Common myeloid progenitor, CD34-positive (primary cell): ENCODE data around the gene LAMA5.

Experiments used
- CTCF ChIA-PET: fragments of 350-600 bp; sonication (Branson Sonifier 250); formaldehyde crosslinking; loops from one replicate; lab custom pipeline; 2021; ENCODE audit warnings: antibody characterized with exemption; lab: Charles Lee
- POLR2A ChIA-PET: fragments of 350-600 bp; sonication (Branson Sonifier 250); formaldehyde crosslinking; loops from one replicate; lab custom pipeline; 2021; ENCODE audit warnings: antibody characterized with exemption; lab: Charles Lee
- DNase-seq, 3 donors: peaks; one replicate each; pipeline versions ENCODE4 v3.0.0 to v3.0.0-alpha.2; 2013
- H3K27ac ChIP-seq, 2 experiments: 1 replicate in 1 of 2; 2 replicates in 1 of 2; pipeline ENCODE4 v1.7.0; 2013; ENCODE audit warnings: inconsistent platforms in 2 of 2, low read length in 2 of 2, mild to moderate bottlenecking in 2 of 2, low read depth in 1 of 2, moderate library complexity in 1 of 2; ENCODE audit not compliant: severe bottlenecking in 2 of 2, insufficient read depth in 1 of 2, poor library complexity in 1 of 2
- H3K27me3 ChIP-seq, 5 experiments: replicated peaks in 2 of 5; 1 replicate in 3 of 5; 2 replicates in 2 of 5; pipeline versions ENCODE4 v1.6.1 to v1.7.0; 2013; ENCODE audit warnings: low read length in 4 of 5, mild to moderate bottlenecking in 2 of 5, moderate library complexity in 2 of 5, inconsistent platforms in 1 of 5; ENCODE audit not compliant: insufficient read depth in 5 of 5, control insufficient read depth in 4 of 5
- H3K36me3 ChIP-seq, 4 experiments: 1 replicate in 2 of 4; 2 replicates in 2 of 4; pipeline versions ENCODE4 v1.6.1 to v1.7.0; 2013; ENCODE audit warnings: low read length in 3 of 4, control low read depth in 1 of 4, mild to moderate bottlenecking in 1 of 4; ENCODE audit not compliant: control insufficient read depth in 4 of 4, insufficient read depth in 4 of 4
- H3K4me1 ChIP-seq, 4 experiments: 1 replicate in 3 of 4; 2 replicates in 1 of 4; pipeline versions ENCODE4 v1.6.1 to v1.7.1; 2013; ENCODE audit warnings: low read length in 3 of 4, mild to moderate bottlenecking in 3 of 4, control low read depth in 1 of 4, inconsistent platforms in 1 of 4, moderate library complexity in 1 of 4; ENCODE audit not compliant: control insufficient read depth in 4 of 4, insufficient read depth in 4 of 4; ENCODE audit errors: control extremely low read depth in 1 of 4
- H3K4me3 ChIP-seq, 7 experiments: 1 replicate in 4 of 7; 2 replicates in 3 of 7; pipeline versions ENCODE4 v1.5.1 to v1.7.0; 2013; ENCODE audit warnings: mild to moderate bottlenecking in 7 of 7, low read length in 6 of 7, moderate library complexity in 6 of 7, inconsistent platforms in 2 of 7, low read depth in 2 of 7, control low read depth in 1 of 7; ENCODE audit not compliant: insufficient read depth in 4 of 7, control insufficient read depth in 1 of 7; ENCODE audit errors: extremely low read depth in 1 of 7
- H3K9me3 ChIP-seq, 5 experiments: 1 replicate in 4 of 5; 2 replicates in 1 of 5; pipeline versions ENCODE4 v1.6.1 to v1.7.1; 2013; ENCODE audit warnings: low read length in 4 of 5, mild to moderate bottlenecking in 2 of 5, inconsistent platforms in 1 of 5, low read depth in 1 of 5, moderate library complexity in 1 of 5; ENCODE audit not compliant: control insufficient read depth in 4 of 5, insufficient read depth in 2 of 5; ENCODE audit errors: control extremely low read depth in 1 of 5
- WGBS: methylation state at CpG from one replicate; pipeline ENCODE4 v1.1.5; 2013; ENCODE audit not compliant: insufficient coverage; 5-methylcytosine and 5-hydroxymethylcytosine counted together

The LAMA5 gene

DNA sequence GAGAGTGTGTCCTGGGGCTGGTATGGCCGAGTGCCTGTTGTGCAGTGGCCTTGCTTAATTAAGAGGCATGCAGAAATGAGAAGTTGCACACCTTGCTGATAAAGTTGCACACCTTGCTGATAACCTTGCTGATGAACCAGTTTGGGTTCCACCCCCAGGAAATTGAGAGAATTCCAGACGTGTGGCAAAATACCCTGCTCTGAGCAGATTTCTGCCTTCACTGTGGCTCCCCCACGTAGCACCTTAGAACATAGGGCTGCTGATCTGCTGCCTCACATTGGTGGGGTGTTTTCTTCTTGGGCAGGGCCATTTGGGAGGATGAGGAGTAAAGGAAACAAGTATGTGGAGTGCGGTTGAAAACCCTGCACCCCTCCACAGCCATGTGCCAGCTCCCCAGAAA lies 86.8 kb downstream of the LAMA5 start:
- WGBS = 100% methylated on average over 3 of the region's 4 CpGs
- POLR2A ChIA-PET = no interaction called here
- no peak for DNase-seq
- Histone ChIP-seq H3K36me3 (peaks cover 16 to 76% (median 48%) of the 10 kb centered on the region in 4 experiments), H3K27me3 (no peaks in the 10 kb centered on the region), H3K4me1 (no peaks in the 10 kb centered on the region), H3K9me3 (no peaks in the 10 kb centered on the region), H3K4me3 (no peak overlapping the region), H3K27ac (no peak overlapping the region)
- CTCF ChIA-PET = no interaction called here

DNA sequence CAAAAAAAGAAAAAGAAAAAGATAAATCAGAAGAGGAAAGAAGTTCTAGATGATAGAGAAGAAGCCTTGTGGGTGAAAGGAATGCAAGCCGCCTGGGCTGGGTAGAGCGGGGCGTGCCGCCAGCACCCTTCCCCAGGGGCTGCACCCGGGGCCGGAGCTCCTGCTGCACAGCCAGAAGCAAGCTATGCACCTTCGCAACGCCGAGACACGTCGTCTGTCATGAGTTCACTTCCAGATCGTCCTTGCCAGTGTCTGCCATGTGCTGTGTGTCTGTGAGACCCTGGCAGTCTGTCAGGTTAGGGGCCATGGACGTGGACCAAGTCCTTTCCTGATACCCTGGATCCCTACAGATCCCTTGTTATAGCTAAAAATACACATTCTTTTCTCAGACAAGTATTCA lies 89.9 kb downstream of the LAMA5 start:
- DNase-seq = no peak
- CTCF ChIA-PET = no interaction called here
- POLR2A ChIA-PET = no interaction called here
- peaks cover 23 to 73% (median 49%) of the 10 kb centered on the region in 4 experiments for H3K36me3 ChIP-seq
- H3K4me1 ChIP-seq = no peaks in the 10 kb centered on the region
- no peak overlapping the region for H3K27ac ChIP-seq
- no peaks in the 10 kb centered on the region for H3K9me3 ChIP-seq
- WGBS = 86% methylated on average over 13 of the region's 13 CpGs
- no peaks in the 10 kb centered on the region for H3K27me3 ChIP-seq
- no peak overlapping the region for H3K4me3 ChIP-seq

DNA sequence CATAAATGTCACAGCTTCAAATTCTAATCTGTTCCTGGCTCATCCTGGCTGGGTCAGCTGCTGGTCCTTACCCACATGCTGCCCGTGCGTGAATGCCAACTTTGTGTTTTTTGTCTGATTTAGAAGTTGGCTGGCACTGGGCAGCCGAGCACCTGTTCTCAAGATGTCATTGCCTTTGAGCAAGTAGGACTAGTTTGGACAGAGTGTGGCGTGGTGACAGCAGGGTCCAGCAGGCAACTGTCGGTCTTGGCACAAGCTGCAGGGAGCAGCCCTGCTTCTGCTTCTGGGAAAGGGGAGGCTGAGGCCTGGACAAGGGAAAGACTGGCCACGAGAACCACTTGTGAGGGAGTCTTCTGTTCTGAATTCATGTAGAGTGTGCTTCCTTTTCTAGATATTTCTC lies 90.7 kb downstream of the LAMA5 start:
- DNase-seq = no peak
- no peaks in the 10 kb centered on the region for H3K4me1 ChIP-seq
- POLR2A ChIA-PET = no interaction called here
- no peak overlapping the region for H3K27ac ChIP-seq
- CTCF ChIA-PET = no interaction called here
- H3K27me3 ChIP-seq = no peaks in the 10 kb centered on the region
- no peak overlapping the region for H3K4me3 ChIP-seq
- WGBS = 85% methylated on average over 5 of the region's 6 CpGs
- peaks cover 19 to 73% (median 50%) of the 10 kb centered on the region in 4 experiments for H3K36me3 ChIP-seq
- no peaks in the 10 kb centered on the region for H3K9me3 ChIP-seq

DNA sequence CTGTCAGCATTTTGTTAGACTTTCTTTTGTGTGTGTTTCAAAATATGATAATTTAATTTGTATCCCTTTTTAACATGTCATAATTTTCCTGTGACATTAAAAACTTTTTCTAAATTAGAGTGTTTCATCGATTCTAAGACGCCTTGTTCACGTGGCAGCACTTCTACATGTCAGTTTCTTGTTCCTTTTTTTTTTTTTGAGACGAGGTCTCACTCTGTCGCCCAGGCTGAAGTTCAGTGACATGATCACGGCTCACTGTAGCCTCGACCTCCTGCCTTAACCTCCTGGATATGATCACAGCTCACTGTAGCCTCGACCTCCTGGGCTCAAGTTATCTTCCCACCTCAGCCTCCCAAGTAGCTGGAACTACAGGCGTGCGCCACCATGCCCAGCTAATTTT lies 91.9 kb downstream of the LAMA5 start:
- H3K36me3 ChIP-seq = peaks cover 15 to 61% (median 43%) of the 10 kb centered on the region in 4 experiments
- no peaks in the 10 kb centered on the region for H3K27me3 ChIP-seq
- ChIA-PET CTCF (no interaction called here), POLR2A (no interaction called here)
- 96% methylated on average over 7 of the region's 10 CpGs for WGBS
- H3K4me3 ChIP-seq = no peak overlapping the region
- H3K9me3 ChIP-seq = no peaks in the 10 kb centered on the region
- no peaks in the 10 kb centered on the region for H3K4me1 ChIP-seq
- no peak for DNase-seq
- H3K27ac ChIP-seq = no peak overlapping the region

DNA sequence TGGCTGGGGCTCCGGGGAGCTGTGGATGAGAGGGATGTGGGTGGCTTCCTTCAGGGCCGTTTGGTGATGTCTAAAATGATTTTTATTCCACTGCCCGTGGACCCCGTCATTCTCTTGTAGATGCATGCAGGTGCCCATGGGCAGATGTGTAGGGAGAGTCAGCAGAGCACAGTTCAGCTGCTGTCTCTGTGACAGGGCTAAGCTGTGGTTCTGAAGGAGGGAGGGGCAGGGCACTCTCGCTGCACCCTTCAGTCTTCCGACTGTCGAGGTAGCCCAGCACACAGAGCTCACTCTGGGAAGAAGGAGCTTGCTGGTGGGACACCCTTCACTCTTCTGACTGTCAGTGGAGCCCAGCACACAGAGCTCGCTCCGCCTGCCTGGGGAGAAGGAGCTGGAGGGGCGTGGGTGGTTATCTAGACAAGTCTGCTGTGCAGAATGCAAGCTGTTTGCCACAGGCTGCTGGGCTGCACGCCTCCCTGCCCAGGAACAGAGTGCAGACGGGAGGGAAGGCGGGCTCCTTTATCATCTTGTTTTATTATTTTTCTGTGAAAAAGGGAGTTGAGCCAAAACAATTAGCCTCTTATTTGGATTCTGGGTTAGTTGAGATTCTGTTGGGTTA lies 92.7 kb downstream of the LAMA5 start:
- POLR2A ChIA-PET = interaction anchor here (0.7 kb wide), 1 partner anchor 43 kb away, joined by 3 read pairs; no protein-coding TSS in a partner anchor
- peaks cover 11 to 56% (median 35%) of the 10 kb centered on the region in 4 experiments for H3K36me3 ChIP-seq
- H3K27me3 ChIP-seq = no peaks in the 10 kb centered on the region
- CTCF ChIA-PET = no interaction called here
- H3K4me3 ChIP-seq = no peak overlapping the region
- WGBS = 95% methylated on average over 11 of the region's 13 CpGs
- peak in 2 of 3 donors; percentile 7 to 29 for DNase-seq
- no peaks in the 10 kb centered on the region for H3K4me1 ChIP-seq
- H3K9me3 ChIP-seq = no peaks in the 10 kb centered on the region
- no peak overlapping the region for H3K27ac ChIP-seq

DNA sequence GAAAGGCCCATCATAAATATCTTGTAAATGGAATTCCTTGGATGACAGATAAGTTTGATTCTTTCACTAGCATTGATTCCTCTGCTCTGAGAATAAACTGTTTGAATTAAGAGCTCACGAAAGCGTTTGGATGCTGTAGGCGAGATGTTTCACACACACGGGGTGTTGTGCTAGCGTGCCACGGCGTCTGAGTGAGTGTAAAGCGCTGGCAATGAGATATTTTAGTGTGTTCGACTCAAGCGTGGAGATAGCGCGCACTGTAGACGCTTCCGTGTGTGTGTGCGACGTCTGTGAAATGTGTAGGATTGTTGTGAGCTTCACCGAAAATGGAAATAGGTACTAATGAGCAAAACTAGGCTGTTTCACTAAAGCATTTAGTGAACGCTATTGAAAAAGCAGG lies 93.7 kb downstream of the LAMA5 start:
- peaks cover 6 to 52% (median 31%) of the 10 kb centered on the region in 4 experiments for H3K36me3 ChIP-seq
- POLR2A ChIA-PET = no interaction called here
- no peak for DNase-seq
- WGBS = 97% methylated on average over 18 of the region's 18 CpGs
- H3K9me3 ChIP-seq = no peaks in the 10 kb centered on the region
- no peak overlapping the region for H3K4me3 ChIP-seq
- no peak overlapping the region for H3K27ac ChIP-seq
- H3K27me3 ChIP-seq = no peaks in the 10 kb centered on the region
- CTCF ChIA-PET = no interaction called here
- H3K4me1 ChIP-seq = no peaks in the 10 kb centered on the region

DNA sequence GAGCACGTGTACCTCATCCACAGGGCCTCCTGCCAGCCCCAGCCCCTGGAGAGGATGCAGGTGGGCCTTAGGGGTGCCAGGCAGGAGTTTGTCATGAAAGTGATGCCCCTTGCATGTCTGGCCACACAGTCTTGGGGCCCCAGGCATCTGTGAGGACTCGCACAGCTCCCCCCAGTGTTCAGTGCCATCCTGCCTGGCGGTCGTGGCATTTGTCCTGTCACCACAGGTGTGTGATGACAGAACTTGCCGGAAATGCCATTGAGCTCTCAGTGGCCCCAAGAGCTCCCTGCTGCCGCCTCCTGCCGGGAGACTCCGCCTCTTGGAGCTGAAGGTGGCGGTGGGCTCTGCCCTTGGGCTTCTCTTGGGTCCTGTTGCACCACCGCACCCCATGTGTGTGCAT lies 94.9 kb downstream of the LAMA5 start:
- peaks cover 6 to 54% (median 32%) of the 10 kb centered on the region in 4 experiments for H3K36me3 ChIP-seq
- DNase-seq = no peak
- ChIA-PET CTCF (no interaction called here), POLR2A (no interaction called here)
- no peaks in the 10 kb centered on the region for H3K4me1 ChIP-seq
- no peaks in the 10 kb centered on the region for H3K27me3 ChIP-seq
- no peak overlapping the region for H3K4me3 ChIP-seq
- no peak overlapping the region for H3K27ac ChIP-seq
- 95% methylated on average over 10 of the region's 10 CpGs for WGBS
- H3K9me3 ChIP-seq = no peaks in the 10 kb centered on the region
